ENCODE results near the gene AIRE. TPM values are rescaled to one million over a fixed set of nuclear protein-coding genes. Genes with fewer than 3 reads are reported as not detected.

The AIRE gene
- total RNA-seq, 1 experiment from 2014 or later, result not detected

DNA sequence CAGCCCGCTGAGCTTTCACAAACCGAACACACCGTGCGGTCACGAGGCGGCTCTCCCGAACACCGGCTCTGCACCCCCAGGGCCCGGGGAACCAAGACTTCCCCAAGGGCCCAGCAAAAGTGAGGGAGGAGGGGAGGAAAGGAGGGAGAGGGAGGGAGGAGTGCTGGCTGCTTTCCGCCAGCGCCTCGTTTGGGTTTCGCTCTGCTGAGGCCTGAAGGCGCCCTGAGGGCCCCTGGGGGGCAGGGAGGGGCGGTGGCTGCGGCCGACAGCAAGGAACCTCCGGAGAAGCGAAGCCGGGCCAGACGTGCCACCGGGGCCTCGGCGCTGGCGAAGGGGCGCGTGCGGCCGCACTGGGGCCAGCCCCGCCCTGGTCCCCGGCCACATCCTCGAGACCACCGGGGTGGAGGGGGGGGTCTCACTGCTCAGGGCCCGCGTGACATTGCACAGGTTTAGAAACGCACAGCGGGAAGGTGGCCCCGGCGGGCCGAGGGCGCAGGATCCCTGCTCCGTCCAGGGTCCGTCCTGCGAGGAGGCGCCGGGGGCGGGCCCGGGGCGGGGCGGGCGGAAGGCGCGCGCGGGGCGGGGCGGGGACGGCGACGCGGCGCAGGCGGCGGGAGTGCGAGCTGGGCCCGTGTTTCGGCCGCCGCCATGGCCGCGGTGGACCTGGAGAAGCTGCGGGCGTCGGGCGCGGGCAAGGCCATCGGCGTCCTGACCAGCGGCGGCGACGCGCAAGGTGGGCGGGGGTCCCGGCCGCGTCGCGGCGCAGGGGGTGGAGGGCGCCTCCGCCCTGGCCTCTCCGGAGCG, 14.0 kb downstream of the AIRE start, which contains the start of gene PFKL:
Gene PFKL (plus strand): TSS at position 596 of the 804 bp plus-strand sequence. CDS start 53 bp downstream, at position 649.
- H3K27ac Mint-ChIP-seq (ENCODE audit: unreplicated experiment), result peak within 1 kb of the TSS; percentile 53
- POLR2A ChIA-PET, result no interaction called here
- H3K4me1 ChIP-seq, result peaks cover 34% of the 10 kb centered on the region
- peak; percentile 81 to 84 for DNase-seq
- no peaks in the 10 kb centered on the region for H3K27me3 Mint-ChIP-seq (ENCODE audit: insufficient read depth, unreplicated experiment)
- CTCF ChIA-PET, result interaction anchor here (1.3 kb wide), 1 partner anchor 38 kb away, joined by 3 read pairs; no protein-coding TSS in a partner anchor
- H3K36me3 ChIP-seq (ENCODE audit: control insufficient read depth, insufficient read depth, low read length), result peaks cover 2% of the 10 kb centered on the region; the same call in 1 of the 2 replicates
- TF ChIP-seq, protein P1, sequence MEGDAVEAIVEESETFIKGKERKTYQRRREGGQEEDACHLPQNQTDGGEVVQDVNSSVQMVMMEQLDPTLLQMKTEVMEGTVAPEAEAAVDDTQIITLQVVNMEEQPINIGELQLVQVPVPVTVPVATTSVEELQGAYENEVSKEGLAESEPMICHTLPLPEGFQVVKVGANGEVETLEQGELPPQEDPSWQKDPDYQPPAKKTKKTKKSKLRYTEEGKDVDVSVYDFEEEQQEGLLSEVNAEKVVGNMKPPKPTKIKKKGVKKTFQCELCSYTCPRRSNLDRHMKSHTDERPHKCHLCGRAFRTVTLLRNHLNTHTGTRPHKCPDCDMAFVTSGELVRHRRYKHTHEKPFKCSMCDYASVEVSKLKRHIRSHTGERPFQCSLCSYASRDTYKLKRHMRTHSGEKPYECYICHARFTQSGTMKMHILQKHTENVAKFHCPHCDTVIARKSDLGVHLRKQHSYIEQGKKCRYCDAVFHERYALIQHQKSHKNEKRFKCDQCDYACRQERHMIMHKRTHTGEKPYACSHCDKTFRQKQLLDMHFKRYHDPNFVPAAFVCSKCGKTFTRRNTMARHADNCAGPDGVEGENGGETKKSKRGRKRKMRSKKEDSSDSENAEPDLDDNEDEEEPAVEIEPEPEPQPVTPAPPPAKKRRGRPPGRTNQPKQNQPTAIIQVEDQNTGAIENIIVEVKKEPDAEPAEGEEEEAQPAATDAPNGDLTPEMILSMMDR (IDR thresholded peaks at IDR 0.05; ENCODE audit: insufficient read depth in 1 of 2, low read depth in 1 of 2, low read length in 1 of 2, severe bottlenecking in 1 of 2, unreplicated experiment in 1 of 2), result no peak
- intact Hi-C loops (cut with micrococcal nuclease; ENCODE audit: unreplicated experiment), result no loop called here
- no peaks in the 10 kb centered on the region for H3K9me3 ChIP-seq
- no peaks in the 10 kb centered on the region for H3K27me3 ChIP-seq (replicated peaks; ENCODE audit: control insufficient read depth, insufficient read depth, low read length)
- peak within 1 kb of the TSS; percentile 86 for H3K4me3 ChIP-seq (ENCODE audit: low read depth, low read length)
- H3K36me3 Mint-ChIP-seq (ENCODE audit: insufficient read depth, unreplicated experiment), result no peaks in the 10 kb centered on the region
- BruUV-seq (replicated peaks), result TSS peak; percentile 89
- H3K4me3 Mint-ChIP-seq (ENCODE audit: unreplicated experiment), result peak within 1 kb of the TSS; percentile 74
- H3K9me3 Mint-ChIP-seq (ENCODE audit: unreplicated experiment), result no peaks in the 10 kb centered on the region
- peaks cover 10% of the 10 kb centered on the region for H3K4me1 Mint-ChIP-seq (ENCODE audit: low read depth, unreplicated experiment)

GRCh38 chr21:44300262-44300959, 14.7 kb downstream of the AIRE start:
- no peaks in the 10 kb centered on the region for H3K9me3 Mint-ChIP-seq (ENCODE audit: unreplicated experiment)
- no peaks in the 10 kb centered on the region for H3K27me3 ChIP-seq (replicated peaks; ENCODE audit: control insufficient read depth, insufficient read depth, low read length)
- TF ChIP-seq, protein P1 (IDR thresholded peaks at IDR 0.05; ENCODE audit: insufficient read depth in 1 of 2, low read depth in 1 of 2, low read length in 1 of 2, severe bottlenecking in 1 of 2, unreplicated experiment in 1 of 2), result no peak
- intact Hi-C loops (cut with micrococcal nuclease; ENCODE audit: unreplicated experiment), result no loop called here
- no peaks in the 10 kb centered on the region for H3K27me3 Mint-ChIP-seq (ENCODE audit: insufficient read depth, unreplicated experiment)
- H3K4me3 ChIP-seq (ENCODE audit: low read depth, low read length), result peak overlapping the region; percentile 86
- H3K4me1 Mint-ChIP-seq (ENCODE audit: low read depth, unreplicated experiment), result peaks cover 16% of the 10 kb centered on the region
- no peak overlapping the region for H3K27ac Mint-ChIP-seq (ENCODE audit: unreplicated experiment)
- TSS peak; percentile 33 for BruUV-seq (replicated peaks)
- no peaks in the 10 kb centered on the region for H3K36me3 Mint-ChIP-seq (ENCODE audit: insufficient read depth, unreplicated experiment)
- POLR2A ChIA-PET, result no interaction called here
- H3K4me1 ChIP-seq, result peaks cover 34% of the 10 kb centered on the region
- peaks cover 2% of the 10 kb centered on the region; the same call in 1 of the 2 replicates for H3K36me3 ChIP-seq (ENCODE audit: control insufficient read depth, insufficient read depth, low read length)
- H3K9me3 ChIP-seq, result no peaks in the 10 kb centered on the region
- CTCF ChIA-PET, result interaction anchor here (1.3 kb wide), 1 partner anchor 38 kb away, joined by 3 read pairs; no protein-coding TSS in a partner anchor
- H3K4me3 Mint-ChIP-seq (ENCODE audit: unreplicated experiment), result peak overlapping the region; percentile 74
- peak; percentile 61 to 72 for DNase-seq

- intact Hi-C loops (cut with micrococcal nuclease; ENCODE audit: unreplicated experiment), result no loop called here
- Mint-ChIP-seq H3K36me3 (ENCODE audit: insufficient read depth, unreplicated experiment) (no peaks in the 10 kb centered on the region), H3K27me3 (ENCODE audit: insufficient read depth, unreplicated experiment) (no peaks in the 10 kb centered on the region), H3K9me3 (ENCODE audit: unreplicated experiment) (no peaks in the 10 kb centered on the region), H3K27ac (ENCODE audit: unreplicated experiment) (no peak overlapping the region), H3K4me3 (ENCODE audit: unreplicated experiment) (peak overlapping the region; percentile 74), H3K4me1 (ENCODE audit: low read depth, unreplicated experiment) (peaks cover 16% of the 10 kb centered on the region)
- Histone ChIP-seq H3K4me1 (peaks cover 34% of the 10 kb centered on the region), H3K9me3 (no peaks in the 10 kb centered on the region), H3K36me3 (ENCODE audit: control insufficient read depth, insufficient read depth, low read length) (peaks cover 2% of the 10 kb centered on the region; the same call in 1 of the 2 replicates), H3K4me3 (ENCODE audit: low read depth, low read length) (peak overlapping the region; percentile 86), H3K27me3 (replicated peaks; ENCODE audit: control insufficient read depth, insufficient read depth, low read length) (no peaks in the 10 kb centered on the region)
- ChIA-PET POLR2A (no interaction called here), CTCF (no interaction called here)
- no TSS peak for BruUV-seq (replicated peaks)
- no peak for DNase-seq
- TF ChIP-seq, protein P1 (IDR thresholded peaks at IDR 0.05; ENCODE audit: insufficient read depth in 1 of 2, low read depth in 1 of 2, low read length in 1 of 2, severe bottlenecking in 1 of 2, unreplicated experiment in 1 of 2), result no peak
Measured at GRCh38 chr21:44301141-44301540, 15.5 kb downstream of the AIRE start.
